NB4 (cell line): ENCODE data around the gene ZMIZ2.
"Not testable (repeated sequence)": the region's sequence is repeated elsewhere in the genome, so short reads cannot be mapped to it uniquely, and the experiment has no call there.

ENCODE experiments used
- DNase-seq: peaks from one replicate; pipeline ENCODE4 v3.0.0; 2010; ENCODE audit warnings: low read depth
- H3K4me3 ChIP-seq: one replicate; pipeline ENCODE4 v1.5.1; 2011; ENCODE audit warnings: mild to moderate bottlenecking, low read depth, low read length, moderate library complexity
- MYC ChIP-seq: IDR thresholded peaks from 2 replicates; pipeline ENCODE4 v1.6.1; 2011; ENCODE audit warnings: low read depth, low read length
- POLR2A ChIP-seq: IDR thresholded peaks from 2 replicates; pipeline ENCODE4 v1.6.1; 2011; ENCODE audit warnings: mild to moderate bottlenecking; ENCODE audit not compliant: insufficient read length; ENCODE audit errors: extremely low read depth
- TF ChIP-seq, protein P1 (sequence below): IDR thresholded peaks from one replicate; pipeline ENCODE4 v1.5.1; 2012; ENCODE audit warnings: low read depth, low read length
- TF ChIP-seq, protein P2 (sequence below): IDR thresholded peaks from 2 replicates; pipeline ENCODE4 v1.6.1; 2011; ENCODE audit warnings: low read depth, low read length

ZMIZ2 gene

DNA sequence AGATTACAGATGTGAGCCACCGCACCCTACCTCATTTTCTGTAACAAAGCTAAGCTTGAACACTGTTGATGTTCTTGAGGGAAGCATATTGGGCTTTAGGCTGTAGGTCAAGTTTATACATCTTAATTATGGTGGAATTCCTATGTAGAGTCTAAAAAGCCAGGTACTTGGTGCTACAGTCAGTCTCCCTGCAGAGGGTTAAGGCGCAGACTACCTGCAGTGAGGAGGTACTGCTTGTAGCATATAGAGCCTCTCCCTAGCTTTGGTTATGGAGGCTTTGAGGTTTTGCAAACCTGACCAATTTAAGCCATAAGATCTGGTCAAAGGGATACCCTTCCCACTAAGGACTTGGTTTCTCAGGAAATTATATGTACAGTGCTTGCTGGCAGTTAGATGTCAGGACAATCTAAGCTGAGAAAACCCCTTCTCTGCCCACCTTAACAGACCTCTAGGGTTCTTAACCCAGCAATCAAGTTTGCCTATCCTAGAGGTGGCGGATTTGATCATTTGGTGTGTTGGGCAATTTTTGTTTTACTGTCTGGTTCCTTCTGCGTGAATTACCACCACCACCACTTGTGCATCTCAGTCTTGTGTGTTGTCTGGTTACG is 53.9 kb downstream of the ZMIZ2 start:
- TF ChIP-seq, protein P1, sequence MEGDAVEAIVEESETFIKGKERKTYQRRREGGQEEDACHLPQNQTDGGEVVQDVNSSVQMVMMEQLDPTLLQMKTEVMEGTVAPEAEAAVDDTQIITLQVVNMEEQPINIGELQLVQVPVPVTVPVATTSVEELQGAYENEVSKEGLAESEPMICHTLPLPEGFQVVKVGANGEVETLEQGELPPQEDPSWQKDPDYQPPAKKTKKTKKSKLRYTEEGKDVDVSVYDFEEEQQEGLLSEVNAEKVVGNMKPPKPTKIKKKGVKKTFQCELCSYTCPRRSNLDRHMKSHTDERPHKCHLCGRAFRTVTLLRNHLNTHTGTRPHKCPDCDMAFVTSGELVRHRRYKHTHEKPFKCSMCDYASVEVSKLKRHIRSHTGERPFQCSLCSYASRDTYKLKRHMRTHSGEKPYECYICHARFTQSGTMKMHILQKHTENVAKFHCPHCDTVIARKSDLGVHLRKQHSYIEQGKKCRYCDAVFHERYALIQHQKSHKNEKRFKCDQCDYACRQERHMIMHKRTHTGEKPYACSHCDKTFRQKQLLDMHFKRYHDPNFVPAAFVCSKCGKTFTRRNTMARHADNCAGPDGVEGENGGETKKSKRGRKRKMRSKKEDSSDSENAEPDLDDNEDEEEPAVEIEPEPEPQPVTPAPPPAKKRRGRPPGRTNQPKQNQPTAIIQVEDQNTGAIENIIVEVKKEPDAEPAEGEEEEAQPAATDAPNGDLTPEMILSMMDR: no peak
- TF ChIP-seq, protein P2, sequence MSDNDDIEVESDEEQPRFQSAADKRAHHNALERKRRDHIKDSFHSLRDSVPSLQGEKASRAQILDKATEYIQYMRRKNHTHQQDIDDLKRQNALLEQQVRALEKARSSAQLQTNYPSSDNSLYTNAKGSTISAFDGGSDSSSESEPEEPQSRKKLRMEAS: no peak
- TF ChIP-seq POLR2A (no peak), MYC (no peak)
- DNase-seq: peak; percentile 60
- H3K4me3 ChIP-seq: no peak overlapping the region

DNA sequence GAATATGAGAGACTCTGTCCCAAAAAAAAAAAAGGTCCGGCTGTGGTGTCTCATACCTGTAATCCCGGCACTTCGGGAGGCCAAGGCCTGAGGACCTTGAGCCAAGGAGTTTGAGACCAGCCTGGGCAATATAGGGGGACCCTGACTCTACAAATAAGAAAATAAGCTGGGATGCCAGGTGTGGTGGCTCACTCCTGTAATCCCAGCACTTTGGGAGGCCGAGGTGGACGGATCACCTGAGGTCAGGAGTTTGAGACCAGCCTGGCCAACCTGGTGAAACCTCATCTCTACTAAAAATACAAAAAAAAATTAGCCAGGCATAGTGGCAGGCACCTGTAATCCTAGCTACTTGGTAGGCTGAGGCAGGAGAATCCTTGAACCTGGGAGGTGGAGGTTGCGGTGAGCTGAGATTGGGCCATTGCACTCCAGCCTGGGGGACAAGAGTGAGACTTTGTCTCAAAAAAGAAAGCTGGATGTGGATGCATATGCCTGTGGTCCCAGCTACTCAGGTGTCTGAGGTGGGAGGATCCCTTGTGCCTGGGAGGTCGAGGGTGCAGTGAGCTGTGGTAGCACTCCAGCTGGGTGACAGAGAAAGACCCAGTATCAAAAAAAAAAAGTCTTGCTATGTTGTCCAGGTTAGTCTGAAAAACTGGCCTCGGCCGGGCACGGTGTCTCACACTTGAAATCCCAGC is 55.3 kb downstream of the ZMIZ2 start:
- not testable (repeated sequence) for H3K4me3 ChIP-seq
- peak; percentile 54 for DNase-seq
- peak; percentile 6 for TF ChIP-seq POLR2A

DNA sequence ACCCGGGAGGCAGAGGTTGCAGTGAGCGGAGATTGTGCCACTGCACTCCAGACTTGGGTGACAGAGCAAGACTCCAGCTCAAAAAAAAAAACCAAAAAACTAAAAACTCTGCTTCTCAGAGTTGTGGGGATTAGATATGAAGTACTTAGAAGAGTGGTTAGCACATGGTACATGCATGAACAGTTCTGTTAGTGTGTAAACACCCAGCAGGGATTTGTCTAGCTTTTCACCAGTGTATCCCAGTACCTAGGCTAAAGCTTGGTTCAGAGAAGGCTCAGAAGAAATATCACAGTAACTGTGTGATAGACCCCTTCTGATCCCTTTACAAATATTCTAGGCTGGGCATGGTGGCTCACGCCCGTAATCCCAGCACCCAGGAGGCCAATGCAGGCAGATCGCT is 57.3 kb downstream of the ZMIZ2 start:
- TF ChIP-seq MYC (no peak), POLR2A (no peak)
- TF ChIP-seq, protein P1: no peak
- TF ChIP-seq, protein P2: 0 out of 2 replicates have a peak, but pooled peaks have one; percentile 8
- H3K4me3 ChIP-seq: no peak overlapping the region
- peak; percentile 44 for DNase-seq

DNA sequence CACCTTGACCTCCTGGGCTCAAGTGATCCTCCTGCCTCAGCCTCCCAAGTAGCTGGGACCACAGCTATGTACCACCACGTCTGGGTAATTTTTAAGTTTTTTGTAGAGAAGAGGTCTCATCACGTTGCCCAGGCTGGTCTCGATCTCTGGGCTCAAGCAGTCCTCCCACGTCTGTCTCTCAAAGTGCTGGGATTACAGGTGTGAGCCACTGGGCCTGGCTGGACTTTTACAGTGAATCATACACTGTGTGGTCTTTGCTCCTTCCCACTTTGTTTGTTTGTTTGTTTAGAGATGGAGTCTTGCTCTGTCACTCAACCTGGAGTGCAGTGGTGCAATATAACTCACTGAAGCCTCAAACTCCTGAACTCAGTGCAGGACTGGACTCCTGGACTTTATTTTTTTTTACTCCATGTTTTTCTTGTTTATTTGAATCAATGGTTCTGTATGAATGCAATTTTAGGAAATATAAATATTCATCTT is 60.3 kb downstream of the ZMIZ2 start:
- no peak overlapping the region for H3K4me3 ChIP-seq
- TF ChIP-seq POLR2A: no peak
- TF ChIP-seq, protein P1: no peak
- TF ChIP-seq, protein P2: no peak
- DNase-seq: no peak

DNA sequence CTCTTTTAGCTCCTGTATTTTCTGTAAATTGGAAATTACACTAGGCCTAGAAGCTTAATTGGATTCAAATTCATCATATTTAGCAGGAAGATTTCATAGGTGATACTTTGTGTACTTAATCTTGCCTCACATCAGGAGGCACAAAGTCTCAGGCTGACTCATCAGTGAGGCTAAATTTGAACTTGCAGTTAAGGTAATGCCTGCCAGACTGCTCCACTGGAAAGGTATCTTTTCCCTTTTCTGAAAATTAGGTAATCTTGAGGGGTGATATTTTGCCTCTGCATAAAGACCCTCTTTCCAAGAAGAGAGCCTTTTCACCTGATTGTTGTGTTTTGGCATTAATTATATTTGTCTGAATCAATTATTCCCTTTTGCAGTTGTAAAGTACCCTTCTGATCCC is 62.4 kb downstream of the ZMIZ2 start:
- TF ChIP-seq, protein P1: no peak
- TF ChIP-seq, protein P2: no peak
- TF ChIP-seq POLR2A: no peak
- TF ChIP-seq MYC: no peak
- H3K4me3 ChIP-seq: no peak overlapping the region
- DNase-seq: no peak

DNA sequence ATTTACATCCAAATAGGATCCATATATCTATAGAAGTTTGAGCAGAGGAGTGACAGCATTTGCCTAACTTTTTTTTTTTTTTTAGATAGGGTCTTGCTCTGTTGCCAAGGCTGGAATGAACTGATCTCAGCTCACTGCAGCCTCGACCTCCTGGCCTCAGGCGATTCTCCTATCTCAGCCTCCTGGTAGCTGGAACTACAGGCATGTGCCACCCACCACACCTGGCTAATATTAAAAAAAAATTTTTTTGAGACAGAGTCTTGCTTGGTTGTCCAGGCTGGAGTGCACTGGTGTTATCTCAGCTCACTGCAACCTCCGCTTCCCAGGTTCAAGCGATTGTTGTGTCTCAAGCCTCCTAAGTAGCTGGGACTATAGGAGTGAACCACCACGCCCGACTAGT is 62.9 kb downstream of the ZMIZ2 start:
- no peak for DNase-seq
- H3K4me3 ChIP-seq: no peak overlapping the region
- TF ChIP-seq POLR2A: no peak
- TF ChIP-seq, protein P2: no peak
- no peak for TF ChIP-seq MYC
- TF ChIP-seq, protein P1: no peak
